ENCODE measurements around the gene ADM2. TPM values are rescaled to one million over a fixed set of nuclear protein-coding genes. Genes with fewer than 3 reads are reported as not detected.

ADM2 gene
- total RNA-seq, 1 donor from 2014 or later: not detected

GRCh38 chr22:50446708-50447575 is 34.4 kb upstream of the ADM2 start:
- TF ChIP-seq POLR2AphosphoS5 (IDR thresholded peaks at IDR 0.05; ENCODE audit: insufficient read depth in 1 of 2, low read depth in 1 of 2): no peak
- TF ChIP-seq POLR2A (IDR thresholded peaks at IDR 0.05): no peak
- TF ChIP-seq CTCF (IDR thresholded peaks at IDR 0.05): no peak
- Histone ChIP-seq H3K27ac (no peak overlapping the region), H3K4me3 (no peak overlapping the region), H3K9me3 (no peaks in the 10 kb centered on the region), H3K27me3 (no peaks in the 10 kb centered on the region), H3K4me1 (peaks cover 10% of the 10 kb centered on the region), H3K36me3 (peaks cover 0 to 41% of the 10 kb centered on the region in 2 donors)
- no peak for DNase-seq (ENCODE audit: extremely low spot score in 2 of 2)
- intact Hi-C loops (cut with DNase I): no loop called here

GRCh38 chr22:50447576-50448551 is 33.5 kb upstream of the ADM2 start:
- Histone ChIP-seq H3K27ac (no peak overlapping the region), H3K36me3 (peaks cover 0 to 41% of the 10 kb centered on the region in 2 donors), H3K4me1 (peaks cover 10% of the 10 kb centered on the region), H3K4me3 (no peak overlapping the region), H3K27me3 (no peaks in the 10 kb centered on the region), H3K9me3 (no peaks in the 10 kb centered on the region)
- TF ChIP-seq POLR2A (IDR thresholded peaks at IDR 0.05) (no peak), CTCF (IDR thresholded peaks at IDR 0.05) (no peak), POLR2AphosphoS5 (IDR thresholded peaks at IDR 0.05; ENCODE audit: insufficient read depth in 1 of 2, low read depth in 1 of 2) (no peak)
- no peak for DNase-seq (ENCODE audit: extremely low spot score in 2 of 2)
- intact Hi-C loops (cut with DNase I): no loop called here

- Histone ChIP-seq H3K9me3 (no peaks in the 10 kb centered on the region), H3K36me3 (peaks cover 0 to 65% of the 10 kb centered on the region in 2 donors), H3K4me3 (no peak overlapping the region), H3K4me1 (no peaks in the 10 kb centered on the region), H3K27ac (no peak overlapping the region), H3K27me3 (no peaks in the 10 kb centered on the region)
- intact Hi-C loops (cut with DNase I): no loop called here
- no peak for DNase-seq (ENCODE audit: extremely low spot score in 2 of 2)
- TF ChIP-seq POLR2A (IDR thresholded peaks at IDR 0.05) (no peak), POLR2AphosphoS5 (IDR thresholded peaks at IDR 0.05; ENCODE audit: insufficient read depth in 1 of 2, low read depth in 1 of 2) (no peak), CTCF (IDR thresholded peaks at IDR 0.05) (no peak)
Measured at GRCh38 chr22:50452649-50453048, 28.7 kb upstream of the ADM2 start.

GRCh38 chr22:50454556-50455075 is 26.7 kb upstream of the ADM2 start:
- no peak for DNase-seq (ENCODE audit: extremely low spot score in 2 of 2)
- Histone ChIP-seq H3K36me3 (peaks cover 0 to 71% of the 10 kb centered on the region in 2 donors), H3K27ac (no peak overlapping the region), H3K27me3 (no peaks in the 10 kb centered on the region), H3K4me3 (no peak overlapping the region), H3K4me1 (no peaks in the 10 kb centered on the region), H3K9me3 (no peaks in the 10 kb centered on the region)
- TF ChIP-seq CTCF (IDR thresholded peaks at IDR 0.05) (no peak), POLR2AphosphoS5 (IDR thresholded peaks at IDR 0.05; ENCODE audit: insufficient read depth in 1 of 2, low read depth in 1 of 2) (no peak), POLR2A (IDR thresholded peaks at IDR 0.05) (no peak)
- intact Hi-C loops (cut with DNase I): no loop called here

Measured in vagina (tissue), 2 donors.